Measurements from ENCODE around the gene PANX2.

PANX2 gene

GRCh38 chr22:50138041-50138440, 32.5 kb upstream of the PANX2 start:
- ATAC-seq (ENCODE audit: low read depth) = no peak
- H3K27ac ChIP-seq (ENCODE audit: poor library complexity, severe bottlenecking) = no peak overlapping the region

GRCh38 chr22:50138988-50139387, 31.5 kb upstream of the PANX2 start:
- no peak overlapping the region for H3K4me3 ChIP-seq (ENCODE audit: severe bottlenecking)
- H3K9me3 ChIP-seq (ENCODE audit: severe bottlenecking) = no peaks in the 10 kb centered on the region
- H3K27ac ChIP-seq (ENCODE audit: poor library complexity, severe bottlenecking) = no peak overlapping the region
- H3K4me1 ChIP-seq (ENCODE audit: insufficient read depth, poor library complexity, severe bottlenecking) = no peaks in the 10 kb centered on the region
- H3K27me3 ChIP-seq (ENCODE audit: insufficient read depth, poor library complexity, severe bottlenecking) = no peaks in the 10 kb centered on the region
- TF ChIP-seq, protein P1, sequence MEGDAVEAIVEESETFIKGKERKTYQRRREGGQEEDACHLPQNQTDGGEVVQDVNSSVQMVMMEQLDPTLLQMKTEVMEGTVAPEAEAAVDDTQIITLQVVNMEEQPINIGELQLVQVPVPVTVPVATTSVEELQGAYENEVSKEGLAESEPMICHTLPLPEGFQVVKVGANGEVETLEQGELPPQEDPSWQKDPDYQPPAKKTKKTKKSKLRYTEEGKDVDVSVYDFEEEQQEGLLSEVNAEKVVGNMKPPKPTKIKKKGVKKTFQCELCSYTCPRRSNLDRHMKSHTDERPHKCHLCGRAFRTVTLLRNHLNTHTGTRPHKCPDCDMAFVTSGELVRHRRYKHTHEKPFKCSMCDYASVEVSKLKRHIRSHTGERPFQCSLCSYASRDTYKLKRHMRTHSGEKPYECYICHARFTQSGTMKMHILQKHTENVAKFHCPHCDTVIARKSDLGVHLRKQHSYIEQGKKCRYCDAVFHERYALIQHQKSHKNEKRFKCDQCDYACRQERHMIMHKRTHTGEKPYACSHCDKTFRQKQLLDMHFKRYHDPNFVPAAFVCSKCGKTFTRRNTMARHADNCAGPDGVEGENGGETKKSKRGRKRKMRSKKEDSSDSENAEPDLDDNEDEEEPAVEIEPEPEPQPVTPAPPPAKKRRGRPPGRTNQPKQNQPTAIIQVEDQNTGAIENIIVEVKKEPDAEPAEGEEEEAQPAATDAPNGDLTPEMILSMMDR (IDR thresholded peaks at IDR 0.05; ENCODE audit: poor library complexity, severe bottlenecking) = no peak
- no peak for DNase-seq (ENCODE audit: low spot score)
- ATAC-seq (ENCODE audit: low read depth) = no peak
- no peaks in the 10 kb centered on the region for H3K36me3 ChIP-seq (ENCODE audit: low read depth)

More at GRCh38 chr22:50138041-50138440, 32.5 kb upstream of the PANX2 start:
- Histone ChIP-seq H3K4me3 (ENCODE audit: severe bottlenecking) (no peak overlapping the region), H3K4me1 (ENCODE audit: insufficient read depth, poor library complexity, severe bottlenecking) (no peaks in the 10 kb centered on the region), H3K36me3 (ENCODE audit: low read depth) (no peaks in the 10 kb centered on the region), H3K9me3 (ENCODE audit: severe bottlenecking) (no peaks in the 10 kb centered on the region), H3K27me3 (ENCODE audit: insufficient read depth, poor library complexity, severe bottlenecking) (no peaks in the 10 kb centered on the region)
- DNase-seq (ENCODE audit: low spot score) = no peak
- TF ChIP-seq, protein P1 (IDR thresholded peaks at IDR 0.05; ENCODE audit: poor library complexity, severe bottlenecking) = no peak

DNA sequence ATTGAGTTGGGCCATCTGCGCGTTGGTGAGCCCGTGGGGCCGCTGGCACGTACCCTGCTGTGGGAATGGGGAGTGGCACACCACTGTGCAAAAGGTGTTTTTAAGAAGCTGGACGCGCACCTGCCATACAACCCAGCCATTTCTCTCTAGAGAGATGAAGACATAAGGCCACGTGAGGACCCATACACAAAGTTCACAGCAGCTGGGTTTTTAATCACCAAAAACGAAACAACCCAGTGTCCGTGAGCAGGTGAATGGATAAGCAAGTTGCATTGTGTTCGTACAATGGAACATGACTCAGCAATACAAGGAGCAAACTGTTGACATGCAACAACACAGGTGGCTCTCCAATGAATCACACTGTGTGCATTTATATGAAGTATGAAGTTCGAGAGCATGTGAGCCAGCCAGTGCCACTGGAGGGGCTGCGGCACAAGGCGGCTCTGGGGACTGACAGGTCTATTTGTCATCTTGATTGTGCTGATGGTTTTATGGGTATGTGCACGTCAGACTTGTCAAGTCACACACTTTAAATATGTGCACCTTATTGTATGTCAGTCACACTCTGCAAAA, 30.6 kb upstream of the PANX2 start:
- Histone ChIP-seq H3K4me1 (ENCODE audit: insufficient read depth, poor library complexity, severe bottlenecking) (no peaks in the 10 kb centered on the region), H3K27ac (ENCODE audit: poor library complexity, severe bottlenecking) (no peak overlapping the region), H3K9me3 (ENCODE audit: severe bottlenecking) (no peaks in the 10 kb centered on the region), H3K27me3 (ENCODE audit: insufficient read depth, poor library complexity, severe bottlenecking) (no peaks in the 10 kb centered on the region), H3K4me3 (ENCODE audit: severe bottlenecking) (no peak overlapping the region), H3K36me3 (ENCODE audit: low read depth) (no peaks in the 10 kb centered on the region)
- DNase-seq (ENCODE audit: low spot score) = no peak
- TF ChIP-seq, protein P1 (IDR thresholded peaks at IDR 0.05; ENCODE audit: poor library complexity, severe bottlenecking) = no peak
- 0 out of 3 replicates have a peak, but pooled peaks have one; percentile 25 for ATAC-seq (ENCODE audit: low read depth)

- ATAC-seq (ENCODE audit: low read depth) (no peak), DNase-seq (ENCODE audit: low spot score) (no peak)
- no peaks in the 10 kb centered on the region for H3K36me3 ChIP-seq (ENCODE audit: low read depth)
- no peaks in the 10 kb centered on the region for H3K4me1 ChIP-seq (ENCODE audit: insufficient read depth, poor library complexity, severe bottlenecking)
- TF ChIP-seq, protein P1 (IDR thresholded peaks at IDR 0.05; ENCODE audit: poor library complexity, severe bottlenecking) = no peak
- no peak overlapping the region for H3K27ac ChIP-seq (ENCODE audit: poor library complexity, severe bottlenecking)
- no peaks in the 10 kb centered on the region for H3K9me3 ChIP-seq (ENCODE audit: severe bottlenecking)
- no peak overlapping the region for H3K4me3 ChIP-seq (ENCODE audit: severe bottlenecking)
- no peaks in the 10 kb centered on the region for H3K27me3 ChIP-seq (ENCODE audit: insufficient read depth, poor library complexity, severe bottlenecking)
Observed at GRCh38 chr22:50140615-50141014, 29.9 kb upstream of the PANX2 start.

GRCh38 chr22:50141462-50141861, 29.1 kb upstream of the PANX2 start:
- DNase-seq (ENCODE audit: low spot score) (no peak), ATAC-seq (ENCODE audit: low read depth) (no peak)
- no peaks in the 10 kb centered on the region for H3K9me3 ChIP-seq (ENCODE audit: severe bottlenecking)
- H3K4me1 ChIP-seq (ENCODE audit: insufficient read depth, poor library complexity, severe bottlenecking) = no peaks in the 10 kb centered on the region
- TF ChIP-seq, protein P1 (IDR thresholded peaks at IDR 0.05; ENCODE audit: poor library complexity, severe bottlenecking) = no peak
- no peaks in the 10 kb centered on the region for H3K36me3 ChIP-seq (ENCODE audit: low read depth)
- H3K4me3 ChIP-seq (ENCODE audit: severe bottlenecking) = no peak overlapping the region
- no peak overlapping the region for H3K27ac ChIP-seq (ENCODE audit: poor library complexity, severe bottlenecking)
- H3K27me3 ChIP-seq (ENCODE audit: insufficient read depth, poor library complexity, severe bottlenecking) = no peaks in the 10 kb centered on the region

Measured in RWPE2 (cell line).